ENCODE data around the gene SZRD1.

SZRD1 gene

GRCh38 chr1:16366722-16367257 lies at the start of gene SZRD1:
Gene SZRD1 (plus strand): TSS chr1:16367242. CDS start chr1:16367258, 16 bp downstream.
- peak; percentile 99 for DNase-seq (ENCODE audit: low read depth)

GRCh38 chr1:16318555-16318954 lies 48.5 kb upstream of the SZRD1 start:
- no peak for DNase-seq (ENCODE audit: low read depth)
- no peak overlapping the region for H3K4me3 ChIP-seq (ENCODE audit: low read depth, low read length)
- no peak for TF ChIP-seq CTCF (IDR thresholded peaks at IDR 0.05; ENCODE audit: insufficient read depth, low read depth, low read length, missing control alignments)

More at GRCh38 chr1:16366722-16367257, at the start of gene SZRD1:
- peak within 1 kb of the TSS; percentile 67 for H3K4me3 ChIP-seq (ENCODE audit: low read depth, low read length)
- no peak for TF ChIP-seq CTCF (IDR thresholded peaks at IDR 0.05; ENCODE audit: insufficient read depth, low read depth, low read length, missing control alignments)

- peak; percentile 26 for DNase-seq (ENCODE audit: low read depth)
- TF ChIP-seq CTCF (IDR thresholded peaks at IDR 0.05; ENCODE audit: insufficient read depth, low read depth, low read length, missing control alignments) = no peak
- H3K4me3 ChIP-seq (ENCODE audit: low read depth, low read length) = no peak overlapping the region
These were observed 45.7 kb upstream of the SZRD1 start for GRCh38 chr1:16321176-16321867.

GRCh38 chr1:16324456-16324890 lies 42.6 kb upstream of the SZRD1 start:
- H3K4me3 ChIP-seq (ENCODE audit: low read depth, low read length) = no peak overlapping the region
- TF ChIP-seq CTCF (IDR thresholded peaks at IDR 0.05; ENCODE audit: insufficient read depth, low read depth, low read length, missing control alignments) = no peak
- no peak for DNase-seq (ENCODE audit: low read depth)

- no peak overlapping the region for H3K4me3 ChIP-seq (ENCODE audit: low read depth, low read length)
- TF ChIP-seq CTCF (IDR thresholded peaks at IDR 0.05; ENCODE audit: insufficient read depth, low read depth, low read length, missing control alignments) = no peak
- no peak for DNase-seq (ENCODE audit: low read depth)
These were observed 40.1 kb upstream of the SZRD1 start for GRCh38 chr1:16326833-16327404.

GRCh38 chr1:16334655-16335340 lies 32.2 kb upstream of the SZRD1 start:
- H3K4me3 ChIP-seq (ENCODE audit: low read depth, low read length) = no peak overlapping the region
- no peak for DNase-seq (ENCODE audit: low read depth)
- no peak for TF ChIP-seq CTCF (IDR thresholded peaks at IDR 0.05; ENCODE audit: insufficient read depth, low read depth, low read length, missing control alignments)
